Uterus (tissue), 4 donors: ENCODE results near the gene CHST8. TPM values are rescaled to one million over a fixed set of nuclear protein-coding genes. Genes with fewer than 3 reads are reported as not detected.

Source experiments
- DNase-seq, 2 donors: peaks; one replicate each; pipeline ENCODE4 v3.0.0-alpha.2; 2019 to 2020
- H3K27ac ChIP-seq, 2 donors: fragments of 200-600 bp; sonication (generic); 1 replicate in 1 of 2; 2 replicates in 1 of 2; pipeline ENCODE4 v1.5.1; 2016 to 2018
- H3K27me3 ChIP-seq, 2 donors: fragments of 200-600 bp; sonication (generic); one replicate each; pipeline ENCODE4 v1.5.1; 2018 to 2019; ENCODE audit warnings: control low read depth in 1 of 2
- H3K36me3 ChIP-seq, 2 donors: fragments of 200-600 bp; sonication (generic); one replicate each; pipeline ENCODE4 v1.5.1; 2019; ENCODE audit warnings: control low read depth in 1 of 2
- H3K4me1 ChIP-seq, 2 donors: fragments of 200-600 bp; sonication (generic); one replicate each; pipeline ENCODE4 v1.5.1; 2018 to 2019; ENCODE audit warnings: control low read depth in 1 of 2
- H3K4me3 ChIP-seq, 2 donors: fragments of 200-600 bp; sonication (generic); 1 replicate in 1 of 2; 2 replicates in 1 of 2; pipeline ENCODE4 v1.5.1; 2018 to 2019; ENCODE audit warnings: mild to moderate bottlenecking in 1 of 2
- H3K9me3 ChIP-seq, 2 donors: fragments of 200-600 bp; sonication (generic); one replicate each; pipeline ENCODE4 v1.5.1; 2019; ENCODE audit warnings: control low read depth in 1 of 2
- POLR2A ChIP-seq, 2 donors: fragments of 450-650 bp; IDR thresholded peaks; one replicate each; pipeline ENCODE4 v1.6.1; 2016; ENCODE audit warnings: antibody characterized with exemption in 2 of 2, mild to moderate bottlenecking in 1 of 2, moderate library complexity in 1 of 2
- intact Hi-C: fragments of 100-400 bp; cut with DNase I; formaldehyde crosslinking; loops from one replicate; pipeline ENCODE4 v1.15.1; 2023; ENCODE audit warnings: low total_unique reads
- total RNA-seq, 4 donors: library from RNA; depleted of rRNA in 3 of 4; stranded (reverse); fragments of >200 nt in 3 of 4; gene quantifications; one replicate each; pipeline versions ENCODE4 v1.1.0 to v1.2.4, GENCODE V29; 2014 to 2023
- TF ChIP-seq, protein P1 (sequence below), 4 experiments: fragments of 200-600 bp in 2 of 4; fragments of 450-650 bp in 2 of 4; sonication (generic) in 2 of 4; IDR thresholded peaks; one replicate each; pipeline ENCODE4 v1.5.1; 2016 to 2019; ENCODE audit warnings: antibody characterized with exemption in 4 of 4, mild to moderate bottlenecking in 2 of 4, moderate library complexity in 1 of 4
- donor health status: DM: yes; HTN: yes; CAD: no.

The CHST8 gene
- total RNA-seq, 4 donors from 2014 or later, result 0.26 to 0.95 (median 0.69) TPM; not detected in 1

DNA sequence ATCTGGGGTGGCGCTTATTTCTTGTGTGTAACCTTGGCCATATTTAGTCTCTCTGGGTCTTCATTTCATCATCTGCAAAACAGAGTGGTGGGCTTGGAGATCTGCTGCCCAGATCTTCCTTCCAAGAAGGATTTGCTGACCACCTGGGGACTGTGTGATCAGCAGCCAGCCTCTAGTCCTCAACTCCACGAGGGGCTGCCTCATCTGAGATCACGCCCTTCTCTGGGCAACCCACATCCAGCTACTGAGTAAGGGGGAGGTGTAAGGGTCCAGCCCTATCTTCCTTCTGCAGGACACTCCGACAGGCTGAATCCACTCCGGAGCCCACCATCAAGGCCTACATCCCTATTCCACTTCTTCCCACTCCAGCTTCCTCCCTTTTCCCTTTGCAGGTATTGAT lies 57.9 kb downstream of the CHST8 start:
- H3K27me3 ChIP-seq, result no peaks in the 10 kb centered on the region
- DNase-seq, result no peak
- no peaks in the 10 kb centered on the region for H3K36me3 ChIP-seq
- H3K27ac ChIP-seq, result no peak overlapping the region
- H3K9me3 ChIP-seq, result no peaks in the 10 kb centered on the region
- TF ChIP-seq, protein P1, sequence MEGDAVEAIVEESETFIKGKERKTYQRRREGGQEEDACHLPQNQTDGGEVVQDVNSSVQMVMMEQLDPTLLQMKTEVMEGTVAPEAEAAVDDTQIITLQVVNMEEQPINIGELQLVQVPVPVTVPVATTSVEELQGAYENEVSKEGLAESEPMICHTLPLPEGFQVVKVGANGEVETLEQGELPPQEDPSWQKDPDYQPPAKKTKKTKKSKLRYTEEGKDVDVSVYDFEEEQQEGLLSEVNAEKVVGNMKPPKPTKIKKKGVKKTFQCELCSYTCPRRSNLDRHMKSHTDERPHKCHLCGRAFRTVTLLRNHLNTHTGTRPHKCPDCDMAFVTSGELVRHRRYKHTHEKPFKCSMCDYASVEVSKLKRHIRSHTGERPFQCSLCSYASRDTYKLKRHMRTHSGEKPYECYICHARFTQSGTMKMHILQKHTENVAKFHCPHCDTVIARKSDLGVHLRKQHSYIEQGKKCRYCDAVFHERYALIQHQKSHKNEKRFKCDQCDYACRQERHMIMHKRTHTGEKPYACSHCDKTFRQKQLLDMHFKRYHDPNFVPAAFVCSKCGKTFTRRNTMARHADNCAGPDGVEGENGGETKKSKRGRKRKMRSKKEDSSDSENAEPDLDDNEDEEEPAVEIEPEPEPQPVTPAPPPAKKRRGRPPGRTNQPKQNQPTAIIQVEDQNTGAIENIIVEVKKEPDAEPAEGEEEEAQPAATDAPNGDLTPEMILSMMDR (IDR thresholded peaks at IDR 0.05), result no peak
- no peak for TF ChIP-seq POLR2A (IDR thresholded peaks at IDR 0.05)
- no peaks in the 10 kb centered on the region for H3K4me1 ChIP-seq
- no peak overlapping the region for H3K4me3 ChIP-seq
- intact Hi-C loops, result no loop called here

DNA sequence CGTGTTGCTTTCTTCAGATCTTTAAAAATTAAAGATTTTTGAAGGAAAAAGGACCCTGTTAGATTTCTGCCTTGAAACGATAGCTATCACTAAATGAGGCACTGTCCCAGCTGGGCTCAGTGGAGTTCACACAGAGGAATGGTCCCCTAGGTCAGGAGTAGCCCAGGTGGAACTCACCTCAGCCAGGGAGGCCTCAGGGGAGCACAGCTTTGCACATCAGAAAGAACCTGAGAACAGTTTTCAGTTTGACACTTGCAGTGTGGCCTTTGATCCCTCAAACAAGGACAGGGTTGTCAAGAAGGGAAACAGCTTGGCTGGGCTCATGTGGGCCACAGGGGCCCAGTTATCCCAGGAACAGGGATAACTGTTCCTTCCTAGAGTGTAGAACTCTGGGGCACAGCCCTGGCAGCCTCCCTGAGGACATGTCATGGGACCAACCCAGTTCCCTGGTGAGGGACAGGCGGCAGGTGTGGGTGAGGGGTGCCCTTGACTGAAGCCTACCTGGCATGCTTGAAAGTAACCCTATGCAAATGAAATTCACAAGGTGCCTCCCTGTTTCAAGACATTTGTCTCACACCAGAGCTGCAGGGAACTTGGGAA lies 59.4 kb downstream of the CHST8 start:
- Histone ChIP-seq H3K9me3 (no peaks in the 10 kb centered on the region), H3K36me3 (no peaks in the 10 kb centered on the region), H3K4me3 (no peak overlapping the region), H3K27ac (no peak overlapping the region), H3K4me1 (no peaks in the 10 kb centered on the region), H3K27me3 (peaks cover 0 to 5% of the 10 kb centered on the region in 2 donors)
- TF ChIP-seq, protein P1 (IDR thresholded peaks at IDR 0.05), result no peak
- TF ChIP-seq POLR2A (IDR thresholded peaks at IDR 0.05), result no peak
- intact Hi-C loops, result no loop called here
- no peak for DNase-seq

DNA sequence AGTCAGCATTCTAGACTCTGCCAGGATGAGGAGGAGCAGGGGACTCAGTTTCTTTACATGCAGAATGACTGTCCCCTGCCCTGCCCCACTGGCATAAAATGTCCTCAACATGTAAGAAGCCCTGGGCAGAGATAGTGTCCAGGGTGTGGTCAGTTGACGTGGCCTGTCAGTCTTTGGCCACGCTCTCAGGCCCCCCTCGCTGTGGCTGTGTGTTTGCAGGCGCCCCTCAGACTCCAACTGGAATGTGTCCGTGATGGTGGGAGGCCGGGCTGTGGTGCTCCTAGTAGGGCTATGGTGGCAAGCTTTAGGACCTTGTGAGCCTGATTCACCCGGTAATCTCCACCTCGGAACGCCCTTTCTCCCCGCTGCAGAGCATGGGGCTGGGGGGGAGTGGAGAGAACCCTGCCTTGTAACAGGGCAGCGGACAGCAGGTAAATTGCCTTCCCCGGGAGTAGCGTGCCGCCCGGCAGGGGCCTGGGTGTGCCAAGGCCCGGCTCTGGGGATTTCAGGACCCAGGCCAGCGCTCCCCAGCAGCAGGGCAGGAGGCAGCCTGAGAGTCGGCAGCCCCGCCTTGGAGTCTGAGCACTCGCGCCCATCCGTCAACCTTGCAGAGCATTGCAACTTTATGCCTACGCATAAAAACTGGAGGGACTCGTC lies 62.3 kb downstream of the CHST8 start:
- no peak for DNase-seq
- TF ChIP-seq, protein P1 (IDR thresholded peaks at IDR 0.05), result no peak
- TF ChIP-seq POLR2A (IDR thresholded peaks at IDR 0.05), result no peak
- no peaks in the 10 kb centered on the region for H3K9me3 ChIP-seq
- no peak overlapping the region for H3K27ac ChIP-seq
- intact Hi-C loops, result no loop called here
- H3K36me3 ChIP-seq, result no peaks in the 10 kb centered on the region
- peaks cover 0 to 5% of the 10 kb centered on the region in 2 donors for H3K27me3 ChIP-seq
- H3K4me1 ChIP-seq, result no peaks in the 10 kb centered on the region
- H3K4me3 ChIP-seq, result no peak overlapping the region

DNA sequence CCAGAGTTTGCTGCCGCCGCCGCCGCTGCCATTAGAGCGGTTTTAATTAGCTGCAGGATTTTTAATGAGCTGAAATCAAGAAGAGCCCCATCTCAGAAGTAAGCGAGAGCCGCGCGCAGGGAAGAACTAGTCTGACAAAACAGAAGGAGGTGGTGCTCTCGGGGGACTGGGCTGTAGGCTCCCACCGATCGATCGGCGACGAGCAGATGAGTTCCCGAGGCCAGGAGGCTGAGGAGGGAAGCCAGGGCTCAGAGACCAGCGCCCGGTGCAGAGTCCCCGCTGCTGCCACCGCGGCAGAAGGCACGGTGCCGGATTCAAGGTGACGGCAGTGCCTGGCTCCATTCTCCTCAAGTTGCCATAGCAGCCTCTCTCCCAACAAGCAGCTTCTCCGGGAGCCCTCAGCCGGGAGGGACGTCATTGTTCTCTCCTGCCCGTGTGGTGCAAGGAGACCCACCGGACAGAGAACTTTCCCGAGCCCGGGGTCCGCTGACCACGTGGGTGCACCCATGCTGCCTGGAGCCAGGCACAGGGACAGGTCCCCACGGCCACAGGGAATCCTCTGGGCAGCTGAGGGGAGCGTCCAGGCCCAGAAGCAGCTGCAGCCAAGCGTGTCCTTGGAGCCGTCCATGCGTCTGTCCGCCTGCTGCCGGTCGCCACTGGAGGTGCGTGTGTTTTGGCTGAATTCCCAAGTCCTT lies 62.9 kb downstream of the CHST8 start:
- no peak for DNase-seq
- H3K4me3 ChIP-seq, result no peak overlapping the region
- intact Hi-C loops, result no loop called here
- H3K36me3 ChIP-seq, result no peaks in the 10 kb centered on the region
- H3K4me1 ChIP-seq, result no peaks in the 10 kb centered on the region
- no peaks in the 10 kb centered on the region for H3K9me3 ChIP-seq
- no peak overlapping the region for H3K27ac ChIP-seq
- TF ChIP-seq, protein P1 (IDR thresholded peaks at IDR 0.05), result no peak
- no peak for TF ChIP-seq POLR2A (IDR thresholded peaks at IDR 0.05)
- peaks cover 0 to 5% of the 10 kb centered on the region in 2 donors for H3K27me3 ChIP-seq

DNA sequence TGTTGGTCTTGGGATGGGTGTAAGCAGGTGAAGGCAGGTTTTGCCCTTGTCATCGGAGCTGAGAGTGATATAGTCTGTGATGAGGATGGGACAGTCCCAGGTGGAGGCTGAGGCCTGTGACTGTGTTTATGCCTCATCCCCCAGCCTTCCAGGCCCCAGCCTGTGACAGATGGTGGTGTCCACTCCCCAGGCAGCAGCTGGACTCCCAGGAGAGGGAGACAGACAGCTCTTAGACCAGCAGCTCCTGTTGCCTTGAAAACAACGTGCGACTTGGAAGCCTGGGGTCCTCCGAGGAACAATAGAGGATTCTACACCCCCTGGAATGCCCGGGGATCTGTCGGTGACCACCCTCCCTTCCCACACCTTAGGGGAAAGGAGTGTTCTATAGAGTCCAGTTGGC lies 63.8 kb downstream of the CHST8 start:
- Histone ChIP-seq H3K27me3 (peaks cover 0 to 5% of the 10 kb centered on the region in 2 donors), H3K4me1 (no peaks in the 10 kb centered on the region), H3K36me3 (no peaks in the 10 kb centered on the region), H3K4me3 (no peak overlapping the region), H3K27ac (no peak overlapping the region), H3K9me3 (no peaks in the 10 kb centered on the region)
- no peak for DNase-seq
- intact Hi-C loops, result no loop called here
- no peak for TF ChIP-seq POLR2A (IDR thresholded peaks at IDR 0.05)
- TF ChIP-seq, protein P1 (IDR thresholded peaks at IDR 0.05), result no peak
